GM19397 (cell line): ENCODE results near the gene GRAP2.
"Not testable (repeated sequence)": the region's sequence is repeated elsewhere in the genome, so short reads cannot be mapped to it uniquely, and the experiment has no call there.

ENCODE experiments used
- ATAC-seq: cut with Tn5 transposase; IDR thresholded peaks from one replicate; pipeline ENCODE4 v1.9.1; 2021; ENCODE audit warnings: mild to moderate bottlenecking, moderate library complexity; ENCODE audit not compliant: unreplicated experiment

Gene GRAP2

DNA sequence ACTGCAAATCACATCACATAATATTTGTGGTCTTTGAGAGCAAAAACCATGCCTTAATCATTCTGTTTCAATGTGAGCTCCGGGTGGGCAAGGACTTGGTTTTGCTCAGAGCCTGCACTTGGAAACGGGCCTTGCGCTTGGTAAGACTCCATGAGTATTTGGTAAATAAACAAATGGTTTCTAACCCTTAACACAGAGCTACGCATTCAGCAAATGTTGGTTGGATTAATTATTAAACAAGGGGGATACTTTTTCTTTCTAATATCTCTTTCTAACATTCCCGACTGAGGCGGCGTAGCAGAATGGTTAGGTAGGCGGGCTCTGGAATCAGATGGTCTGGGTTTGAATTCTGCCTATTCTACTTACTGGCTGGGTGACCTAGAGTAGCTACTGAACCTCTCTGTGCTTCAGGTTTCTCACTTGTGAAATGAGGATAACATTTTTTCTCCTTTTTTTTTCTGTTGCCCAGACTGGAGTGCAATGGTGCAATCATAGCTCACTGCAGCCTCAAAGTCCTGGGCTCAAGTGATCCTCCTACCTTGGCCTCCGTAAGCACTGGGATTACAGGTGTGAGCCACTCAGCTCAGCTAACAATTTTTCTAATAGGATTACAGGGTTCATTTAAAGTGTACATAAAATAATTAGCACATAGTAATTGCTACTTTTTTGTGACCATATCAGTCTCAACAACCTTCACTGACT lies 90.4 kb downstream of the GRAP2 start:
- ATAC-seq = no peak

- ATAC-seq = no peak
These were observed 91.4 kb downstream of the GRAP2 start for GRCh38 chr22:39992088-39992826.

DNA sequence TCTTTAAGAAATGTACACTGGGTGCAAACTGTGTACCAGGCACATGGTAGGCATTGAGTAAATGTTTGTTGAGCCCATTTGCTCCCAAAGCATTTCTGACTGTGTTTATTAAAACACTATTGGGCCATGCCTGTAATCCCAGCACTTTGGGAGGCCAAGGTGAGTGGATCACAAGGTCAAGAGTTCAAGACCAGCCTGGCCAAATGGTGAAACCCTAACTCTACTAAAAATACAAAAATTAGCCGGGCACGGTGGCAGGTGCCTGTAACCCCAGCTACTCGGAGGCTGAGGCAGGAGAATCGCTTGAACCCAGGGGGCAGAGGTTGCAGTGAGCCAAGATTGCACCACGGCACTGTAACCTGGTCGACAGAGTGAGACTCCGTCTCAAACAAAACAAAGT lies 92.0 kb downstream of the GRAP2 start:
- ATAC-seq = not testable (repeated sequence)

DNA sequence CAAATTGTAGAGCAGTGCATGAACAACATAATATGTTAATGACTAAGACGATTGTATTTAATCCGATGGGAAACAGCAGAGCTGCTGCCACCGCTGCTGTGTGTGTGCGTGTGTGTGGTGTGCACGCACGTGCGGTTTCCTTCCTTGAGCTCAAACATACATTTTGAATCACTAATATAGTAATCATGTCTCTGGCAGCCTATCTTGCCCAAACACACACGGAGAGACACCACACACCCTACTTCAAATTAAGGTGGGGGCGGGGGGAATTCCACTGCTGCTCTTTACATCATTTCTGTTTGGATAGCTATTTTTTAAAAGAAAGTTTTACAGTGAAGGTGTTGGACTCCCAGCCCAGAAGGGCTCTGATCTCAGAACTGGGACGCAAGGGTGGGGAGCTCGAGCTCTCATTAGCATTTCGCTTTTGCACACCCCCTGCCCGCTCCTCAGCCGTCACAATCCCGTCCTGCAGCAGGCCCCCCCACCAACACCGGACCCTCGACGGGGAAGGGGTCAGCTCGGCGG lies 93.2 kb downstream of the GRAP2 start:
- ATAC-seq = no peak

GRCh38 chr22:39994566-39995392 lies 93.9 kb downstream of the GRAP2 start, which contains the start of gene FAM83F:
Gene FAM83F, plus strand, starts transcription at chr22:39994954. Its CDS starts 89 bp downstream, at chr22:39995043.
- ATAC-seq = no peak

DNA sequence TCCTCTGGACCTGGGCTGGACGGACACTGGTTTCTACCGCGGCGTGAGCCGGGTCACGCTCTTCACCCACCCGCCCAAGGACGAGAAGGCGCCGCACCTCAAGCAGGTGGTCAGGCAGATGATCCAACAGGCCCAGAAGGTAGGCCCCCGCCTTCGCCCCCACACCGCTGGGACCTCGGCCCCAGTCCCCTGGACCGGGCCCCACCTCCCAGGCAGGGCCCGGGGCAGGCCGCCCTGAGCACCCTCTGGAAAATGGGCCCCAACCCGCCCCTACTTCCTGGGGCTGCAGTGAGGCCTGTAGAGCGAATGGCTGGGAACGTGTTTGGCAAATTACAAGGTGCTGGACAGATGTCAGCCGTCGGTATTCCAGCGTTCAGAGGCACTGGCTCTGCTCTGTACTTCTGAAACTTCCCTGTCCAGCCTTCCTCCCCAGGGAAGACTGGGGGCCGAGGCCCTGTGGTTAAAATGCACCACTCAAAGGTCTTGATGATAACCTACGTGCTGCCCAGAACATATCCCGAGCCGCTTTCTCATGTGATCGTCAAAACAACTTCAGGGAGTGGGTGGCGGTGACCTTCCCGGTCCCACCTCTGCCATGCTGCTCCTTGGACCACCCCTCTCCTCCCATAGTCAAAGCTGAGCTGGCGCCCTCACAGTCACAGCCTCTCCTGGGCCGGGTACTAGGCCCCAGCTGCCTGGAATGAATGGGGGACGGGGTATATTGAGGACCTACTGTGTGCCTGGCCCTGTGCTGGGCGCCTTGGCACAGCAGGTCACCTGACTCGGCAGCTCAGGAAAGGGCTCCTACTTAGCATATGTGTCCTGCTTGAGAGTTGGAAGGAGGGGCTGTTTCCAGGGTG lies 94.7 kb downstream of the GRAP2 start:
- no peak for ATAC-seq

DNA sequence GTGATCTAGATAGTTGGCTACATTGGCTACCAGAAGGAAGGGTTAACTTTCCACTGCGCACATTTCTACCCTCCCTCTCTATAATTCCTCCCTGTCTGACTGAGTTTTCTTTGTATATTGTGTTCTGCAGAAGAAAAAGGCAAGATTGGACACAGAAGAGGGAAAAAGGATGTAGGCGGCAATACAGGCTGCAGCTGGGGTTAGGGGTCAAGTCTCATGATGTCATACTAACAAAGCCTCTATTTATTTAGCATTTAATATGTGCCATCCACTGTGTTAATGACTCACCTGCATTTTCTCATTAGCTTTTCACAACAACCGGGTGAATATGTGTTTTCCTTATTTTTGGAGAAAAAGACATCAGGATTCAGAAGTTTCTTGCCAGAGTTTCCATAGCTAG lies 95.8 kb downstream of the GRAP2 start:
- ATAC-seq = no peak

GRCh38 chr22:39997421-39997820 lies 96.5 kb downstream of the GRAP2 start:
- ATAC-seq = no peak

GRCh38 chr22:39997939-39998726 lies 97.2 kb downstream of the GRAP2 start:
- no peak for ATAC-seq

- no peak for ATAC-seq
These were observed 98.4 kb downstream of the GRAP2 start for GRCh38 chr22:39999144-39999757.

- ATAC-seq = no peak
These were observed 99.3 kb downstream of the GRAP2 start for GRCh38 chr22:40000171-40000570.

- no peak for ATAC-seq
These were observed 100.2 kb downstream of the GRAP2 start for GRCh38 chr22:40001106-40001505.

- no peak for ATAC-seq
These were observed 101.1 kb downstream of the GRAP2 start for GRCh38 chr22:40001800-40002577.

- ATAC-seq = no peak
These were observed 102.2 kb downstream of the GRAP2 start for GRCh38 chr22:40002935-40003715.

DNA sequence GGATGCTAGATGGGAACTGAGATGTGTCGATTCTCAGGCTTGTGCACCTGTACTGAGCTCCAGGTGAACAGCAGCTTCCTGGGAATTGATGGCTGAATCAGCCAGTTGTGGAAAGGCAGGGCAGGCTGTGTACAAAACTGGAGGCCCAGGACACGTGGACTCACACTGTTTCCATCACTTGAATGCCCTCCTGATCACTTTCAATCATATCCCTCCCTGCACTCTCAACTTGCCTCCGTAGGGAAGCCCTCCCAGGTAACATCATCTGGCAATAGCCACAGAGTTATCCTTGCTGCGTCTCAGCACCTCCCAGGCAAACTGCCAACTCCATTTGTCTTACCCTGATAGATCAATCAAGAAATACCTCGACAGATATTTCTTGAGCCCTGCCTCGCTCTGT lies 104.0 kb downstream of the GRAP2 start:
- no peak for ATAC-seq

- no peak for ATAC-seq
These were observed 105.8 kb downstream of the GRAP2 start for GRCh38 chr22:40006641-40007040.

DNA sequence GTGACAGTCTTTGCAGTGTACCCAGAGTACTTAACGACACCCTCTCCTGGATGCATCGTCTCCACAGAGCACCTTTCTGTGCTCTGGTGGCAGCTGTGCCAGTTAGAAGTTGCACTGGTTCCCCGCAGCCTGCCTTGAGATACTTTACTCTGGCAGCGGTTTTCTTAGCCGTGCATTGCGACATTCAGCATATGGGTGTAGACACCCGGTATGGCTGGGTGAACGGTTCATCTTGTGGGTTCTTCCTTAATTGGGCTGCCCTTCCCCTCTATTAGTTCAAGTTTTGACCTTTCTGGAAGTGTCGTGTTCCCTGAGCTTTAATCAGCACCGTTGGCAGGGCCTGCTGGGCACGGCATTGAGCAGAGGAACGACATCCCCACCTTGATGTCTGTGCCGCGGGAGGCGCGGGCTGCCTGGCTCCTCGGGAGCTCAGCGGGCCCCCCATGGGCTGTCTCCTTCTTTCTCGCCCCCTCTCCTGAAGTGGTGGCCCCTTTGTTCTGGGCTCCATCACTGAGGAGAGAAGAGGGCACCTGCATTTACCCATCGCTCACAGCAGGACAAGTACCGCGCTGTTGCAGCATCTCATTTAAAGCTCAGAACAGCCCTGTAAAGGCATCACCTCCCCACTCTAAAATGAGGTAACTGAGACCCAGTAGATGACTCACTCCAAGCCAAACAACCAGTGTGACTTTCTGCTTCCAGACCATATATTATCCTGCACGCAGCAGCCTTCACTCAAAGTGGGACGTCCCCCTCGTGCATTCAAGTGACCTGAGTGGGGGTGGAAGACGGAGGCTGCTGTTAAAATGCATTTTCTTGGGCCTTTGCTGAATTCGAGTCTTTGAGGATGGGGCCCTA lies 107.2 kb downstream of the GRAP2 start:
- ATAC-seq = no peak
